Mesodermal cell (in vitro differentiated cells): ENCODE measurements around the gene CYB5R3. TPM values are rescaled to one million over a fixed set of nuclear protein-coding genes. Genes with fewer than 3 reads are reported as not detected.

Experiments
- H3K27ac ChIP-seq: 2 replicates; pipeline ENCODE4 v1.7.0; 2013; ENCODE audit warnings: mild to moderate bottlenecking, low read depth, low read length, moderate library complexity; ENCODE audit not compliant: severe bottlenecking
- H3K36me3 ChIP-seq: 2 replicates; pipeline ENCODE4 v1.7.1; 2013; ENCODE audit warnings: mild to moderate bottlenecking, low read length, moderate library complexity; ENCODE audit not compliant: control insufficient read depth, insufficient read depth
- H3K4me1 ChIP-seq: one replicate; pipeline ENCODE4 v1.7.1; 2013; ENCODE audit warnings: mild to moderate bottlenecking, low read length; ENCODE audit not compliant: insufficient read depth, control insufficient read depth, poor library complexity, severe bottlenecking
- H3K4me3 ChIP-seq: 2 replicates; pipeline ENCODE4 v1.7.0; 2013; ENCODE audit warnings: low read length, control low read depth, mild to moderate bottlenecking; ENCODE audit not compliant: insufficient read depth, poor library complexity, severe bottlenecking; ENCODE audit errors: extremely low read depth
- H3K9me3 ChIP-seq: 2 replicates; pipeline ENCODE4 v1.7.1; 2013; ENCODE audit warnings: mild to moderate bottlenecking, low read length, moderate library complexity; ENCODE audit not compliant: control insufficient read depth
- WGBS, 2 experiments: methylation state at CpG; one replicate each; pipeline ENCODE4 v1.1.5; 2013; ENCODE audit warnings: missing lambda C conversion rate in 2 of 2; ENCODE audit not compliant: insufficient coverage in 2 of 2; 5-methylcytosine and 5-hydroxymethylcytosine counted together
- polyA plus RNA-seq, 2 experiments: library from polyadenylated mRNA; stranded (reverse); fragments of 50-300 nt; gene quantifications; one replicate each; pipeline ENCODE4 v1.2.3, GENCODE V29; 2013

CYB5R3 gene
- polyA plus RNA-seq (2013, experiment 1 of 2) = 168 TPM
- polyA plus RNA-seq (2013, experiment 2 of 2) = 146 TPM

DNA sequence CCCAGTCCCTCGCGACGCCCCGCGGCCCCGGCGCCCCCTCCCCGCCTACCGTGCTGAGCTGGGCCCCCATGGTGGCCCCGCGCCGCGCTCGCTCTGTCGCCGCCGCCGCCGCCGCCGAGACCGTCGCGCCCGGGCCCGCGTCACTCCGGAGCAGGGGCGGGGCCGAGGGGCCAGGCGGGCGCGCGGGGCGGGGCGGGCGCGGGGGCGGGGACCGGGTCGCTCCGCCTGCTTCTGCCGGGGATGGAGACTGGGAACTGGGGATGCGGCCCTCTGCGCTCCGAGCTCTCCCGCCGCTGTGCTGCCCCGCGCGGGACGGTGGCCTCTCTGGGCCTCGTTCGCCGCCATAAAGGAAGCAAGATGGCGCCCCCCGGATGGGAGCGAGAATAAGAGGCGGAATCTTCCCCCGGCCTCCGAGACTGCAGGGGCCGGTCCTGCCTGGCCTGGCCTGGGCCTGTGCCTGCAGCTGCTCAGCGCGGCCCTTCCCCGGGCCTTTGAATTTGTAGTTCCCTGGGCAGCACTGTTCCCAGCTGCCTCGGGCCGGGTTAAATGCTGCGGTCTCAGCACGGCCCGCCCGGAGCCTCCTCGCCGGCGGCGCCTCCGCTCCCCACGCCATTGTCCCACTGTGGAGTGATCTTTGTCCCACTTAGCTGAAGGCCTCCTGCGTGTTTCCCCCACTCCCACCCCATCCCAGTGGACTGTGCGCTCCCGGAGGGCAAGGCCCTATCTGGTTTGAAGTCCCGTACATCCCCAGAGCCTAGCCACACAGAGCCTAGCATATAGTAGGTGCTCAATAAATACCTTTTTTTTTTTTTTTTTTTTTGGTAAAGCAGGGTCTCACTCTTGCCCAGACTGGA is at the start of gene CYB5R3:
Gene CYB5R3, minus strand, starts transcription at position 147 of the 854 bp plus-strand sequence. Its CDS starts 77 bp downstream, at position 70.
- Histone ChIP-seq H3K36me3 (no peaks in the 10 kb centered on the region), H3K4me3 (peak within 1 kb of the TSS; percentile 74), H3K27ac (peak within 1 kb of the TSS; percentile 85), H3K4me1 (peaks cover 36% of the 10 kb centered on the region), H3K9me3 (no peaks in the 10 kb centered on the region)
- 11 to 18% methylated on average over 32 to 44 of the region's 81 CpGs for WGBS, 2 experiments

DNA sequence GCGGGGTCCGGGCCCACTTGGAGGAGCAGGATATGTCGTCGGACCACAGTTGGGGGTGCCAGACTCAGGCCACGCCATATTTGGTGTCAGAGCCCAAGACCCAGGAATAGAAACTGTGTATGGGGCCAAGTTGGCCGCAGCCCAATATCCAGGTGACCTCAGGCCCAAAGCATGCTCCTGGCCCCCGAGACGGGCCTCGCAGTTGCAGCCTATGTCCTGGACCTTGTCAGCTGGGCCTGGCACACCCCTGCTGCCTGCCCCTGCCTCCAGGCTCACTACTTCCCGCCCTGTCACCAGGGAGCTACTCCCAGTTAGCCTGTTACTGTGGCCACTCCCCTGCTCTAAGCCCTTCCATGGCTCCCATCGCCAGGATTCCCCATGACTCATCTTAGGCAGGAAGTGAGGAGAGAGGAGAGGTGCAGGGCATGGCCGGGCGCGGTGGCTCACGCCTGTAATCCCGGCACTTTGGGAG is 48.4 kb upstream of the CYB5R3 start:
- no peak overlapping the region for H3K4me3 ChIP-seq
- H3K9me3 ChIP-seq = no peaks in the 10 kb centered on the region
- no peak overlapping the region for H3K27ac ChIP-seq
- peaks cover 12% of the 10 kb centered on the region for H3K4me1 ChIP-seq
- H3K36me3 ChIP-seq = no peaks in the 10 kb centered on the region
- WGBS, 2 experiments = 87 to 89% methylated on average over 10 to 11 of the region's 16 CpGs

DNA sequence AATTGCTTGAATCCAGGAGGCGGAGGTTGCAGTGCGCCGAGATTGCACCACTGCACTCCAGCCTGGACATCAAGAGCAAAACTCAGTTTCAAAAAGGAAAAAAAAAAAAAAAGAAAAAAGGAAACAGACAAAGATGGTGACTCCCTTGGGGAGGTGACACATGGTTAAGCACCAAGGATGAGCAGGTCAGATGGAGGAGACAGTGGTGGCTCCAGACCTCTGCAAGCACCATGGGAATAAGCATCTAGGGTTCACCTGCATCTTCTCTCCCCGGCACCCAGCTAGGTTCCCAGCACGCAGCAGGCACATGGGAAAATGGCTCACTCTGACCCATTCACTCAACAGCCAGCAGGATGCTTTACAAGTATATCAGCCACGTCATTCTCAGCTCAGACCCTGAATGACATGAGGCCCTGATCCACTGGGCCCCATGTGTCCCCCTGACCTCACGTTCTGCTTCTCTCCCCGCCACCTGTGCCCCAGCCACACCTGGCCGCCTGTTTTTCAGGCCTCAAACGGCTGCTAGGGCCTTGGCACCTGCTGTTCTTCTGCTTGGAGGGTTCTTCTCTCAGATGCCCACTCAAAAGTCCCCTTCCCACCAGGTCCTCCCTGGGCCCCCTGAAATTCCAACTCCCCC is 47.3 kb upstream of the CYB5R3 start:
- no peaks in the 10 kb centered on the region for H3K36me3 ChIP-seq
- 89 to 90% methylated on average over 7 to 10 of the region's 10 CpGs for WGBS, 2 experiments
- H3K9me3 ChIP-seq = no peaks in the 10 kb centered on the region
- no peak overlapping the region for H3K27ac ChIP-seq
- H3K4me1 ChIP-seq = peaks cover 12% of the 10 kb centered on the region
- H3K4me3 ChIP-seq = no peak overlapping the region

DNA sequence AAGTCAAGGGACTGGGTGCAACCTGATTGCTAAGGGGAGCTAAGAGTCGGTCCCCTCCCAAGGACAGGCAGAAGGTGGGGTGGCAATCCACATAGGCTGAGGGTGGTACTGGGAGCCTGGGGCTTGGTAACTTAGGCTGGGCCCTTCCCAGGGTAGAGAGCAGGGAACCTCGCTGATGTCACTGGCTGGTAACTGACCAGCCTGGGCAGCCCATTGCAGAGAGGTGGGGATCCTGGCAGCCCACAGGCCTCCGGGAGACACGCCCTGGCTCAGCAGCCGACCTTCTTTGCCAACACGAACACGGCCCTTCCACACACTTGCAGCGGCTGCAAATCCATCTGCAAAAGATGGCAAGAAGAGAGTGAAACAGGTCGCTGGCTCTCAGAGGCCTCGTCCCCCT is 46.1 kb upstream of the CYB5R3 start:
- H3K9me3 ChIP-seq = no peaks in the 10 kb centered on the region
- no peaks in the 10 kb centered on the region for H3K36me3 ChIP-seq
- no peak overlapping the region for H3K27ac ChIP-seq
- WGBS, 2 experiments = 97 to 98% methylated on average over 10 of the region's 10 CpGs
- H3K4me3 ChIP-seq = no peak overlapping the region
- H3K4me1 ChIP-seq = peaks cover 12% of the 10 kb centered on the region

DNA sequence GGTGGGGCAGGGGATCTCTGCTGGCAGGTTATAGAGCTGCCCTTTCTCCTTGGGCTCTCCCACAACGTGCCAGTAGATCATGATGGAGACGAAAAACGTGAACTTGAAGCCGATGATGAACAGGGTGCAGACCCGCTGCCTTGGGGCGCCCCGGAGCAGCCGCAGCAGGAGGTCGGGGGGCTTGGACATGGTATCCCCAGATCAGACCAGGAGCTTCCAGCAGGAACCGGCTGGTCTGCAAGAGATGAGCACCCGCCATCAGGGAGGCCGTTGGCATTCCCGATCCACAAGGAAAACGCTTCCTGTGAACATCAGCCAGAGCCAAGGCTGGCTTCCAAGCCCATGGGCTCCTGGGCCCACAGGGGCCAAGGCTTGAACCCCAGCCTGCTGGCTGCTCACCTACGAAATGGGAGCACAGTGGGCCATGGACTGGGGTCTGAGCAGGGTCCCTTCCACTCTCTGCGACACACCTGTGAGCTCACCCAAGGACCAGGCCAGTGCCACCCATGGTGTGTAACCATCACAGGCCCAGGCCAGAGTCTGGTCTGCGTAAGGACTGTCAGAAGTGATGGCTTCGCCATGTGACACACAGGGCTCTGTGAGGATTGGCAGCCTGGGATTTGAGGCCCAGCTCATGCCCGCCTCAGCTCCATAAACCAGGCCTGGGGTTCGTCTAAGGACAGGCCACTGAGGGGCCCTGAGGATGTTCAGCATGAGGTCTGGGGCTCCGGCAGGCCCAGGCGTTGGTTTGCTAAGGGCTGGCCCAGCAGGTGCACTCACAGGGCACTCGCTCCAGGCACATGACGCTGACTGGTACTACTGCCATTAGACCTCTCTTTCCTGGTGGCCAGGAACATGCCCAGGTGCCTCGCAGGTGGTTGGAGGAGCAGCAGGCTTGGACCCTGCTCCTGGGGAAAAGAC is 44.8 kb upstream of the CYB5R3 start:
- no peak overlapping the region for H3K4me3 ChIP-seq
- no peaks in the 10 kb centered on the region for H3K9me3 ChIP-seq
- peaks cover 12% of the 10 kb centered on the region for H3K4me1 ChIP-seq
- no peak overlapping the region for H3K27ac ChIP-seq
- no peaks in the 10 kb centered on the region for H3K36me3 ChIP-seq
- WGBS, 2 experiments = 91 to 92% methylated on average over 23 to 25 of the region's 25 CpGs

DNA sequence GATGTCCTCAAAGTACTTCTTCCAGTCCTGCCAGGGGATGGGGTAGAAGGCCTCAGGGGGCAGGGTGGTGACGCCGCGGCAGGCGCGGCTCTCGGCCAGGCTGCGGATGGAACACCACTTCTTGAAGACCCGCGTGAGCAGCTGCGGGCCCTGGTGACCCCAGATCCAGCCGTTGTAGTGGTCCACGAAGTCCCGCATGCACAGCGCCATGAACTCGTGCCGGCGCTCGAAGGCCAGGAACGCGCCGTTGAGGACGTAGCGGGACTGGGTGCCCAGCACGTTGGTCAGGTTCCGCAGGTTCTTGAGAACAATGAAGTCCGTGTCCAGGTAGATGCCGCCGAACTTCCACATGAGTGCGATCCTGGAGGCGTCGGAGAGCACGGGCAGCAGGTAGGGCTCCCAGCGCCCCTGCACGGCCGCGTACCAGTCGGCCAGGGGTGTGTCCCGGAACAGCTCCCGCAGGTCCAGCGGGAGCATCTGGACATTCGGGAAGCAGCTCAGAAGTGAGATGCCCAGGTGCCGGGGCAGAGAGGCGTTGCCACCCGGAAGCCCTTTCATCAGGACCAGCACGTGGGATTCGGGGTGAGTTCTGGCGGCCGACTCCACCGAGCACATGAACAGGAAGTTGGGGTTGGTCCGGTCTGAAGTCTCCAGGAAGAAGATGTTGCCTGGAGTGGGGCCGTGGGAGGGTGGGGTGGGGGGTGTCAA is 44.0 kb upstream of the CYB5R3 start:
- Histone ChIP-seq H3K27ac (no peak overlapping the region), H3K4me3 (no peak overlapping the region), H3K4me1 (peaks cover 12% of the 10 kb centered on the region), H3K9me3 (no peaks in the 10 kb centered on the region), H3K36me3 (no peaks in the 10 kb centered on the region)
- WGBS, 2 experiments = 94 to 97% methylated on average over 45 to 50 of the region's 51 CpGs

DNA sequence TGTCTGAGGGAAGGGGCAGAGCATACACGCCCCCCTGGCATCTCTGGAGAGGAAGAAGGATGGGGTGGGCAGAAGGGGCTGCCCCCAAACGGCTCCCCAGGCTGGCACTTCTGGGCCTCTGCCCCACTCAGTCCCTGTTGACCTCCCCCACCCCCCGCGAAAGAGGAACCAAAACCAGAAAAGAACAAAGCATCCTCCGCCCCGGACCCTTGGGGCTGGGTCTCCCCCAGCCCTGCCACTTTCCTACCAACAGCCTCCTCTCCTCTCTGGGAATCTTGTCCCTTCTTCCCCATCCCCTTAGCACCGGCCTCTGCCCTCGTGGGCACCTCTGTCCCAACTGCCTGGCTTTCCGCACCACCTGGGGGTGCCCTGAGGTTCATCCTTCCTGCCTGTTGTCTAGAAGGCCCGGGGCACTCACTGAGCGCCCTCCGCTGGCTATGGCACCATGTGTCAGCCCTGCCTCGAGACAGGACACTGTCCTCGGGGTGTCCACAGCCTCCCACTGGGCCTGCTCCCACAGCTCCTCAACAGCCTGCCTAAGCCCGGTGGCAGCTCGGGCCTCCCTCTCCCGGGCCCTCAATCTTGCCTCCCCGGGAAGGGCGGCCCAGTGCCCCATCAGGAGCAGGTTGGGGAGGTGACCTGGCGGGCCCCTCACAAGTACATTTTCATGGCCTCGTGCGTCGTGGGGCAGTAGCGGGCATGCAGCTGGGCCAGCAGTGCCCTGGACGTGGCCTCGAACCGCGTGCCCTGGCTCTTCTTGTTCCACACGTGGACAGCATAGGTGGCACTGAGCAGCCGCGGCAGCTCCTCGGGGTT is 43.3 kb upstream of the CYB5R3 start:
- no peaks in the 10 kb centered on the region for H3K36me3 ChIP-seq
- WGBS, 2 experiments = 92 to 94% methylated on average over 24 to 26 of the region's 32 CpGs
- no peaks in the 10 kb centered on the region for H3K9me3 ChIP-seq
- peaks cover 7% of the 10 kb centered on the region for H3K4me1 ChIP-seq
- H3K4me3 ChIP-seq = no peak overlapping the region
- no peak overlapping the region for H3K27ac ChIP-seq

DNA sequence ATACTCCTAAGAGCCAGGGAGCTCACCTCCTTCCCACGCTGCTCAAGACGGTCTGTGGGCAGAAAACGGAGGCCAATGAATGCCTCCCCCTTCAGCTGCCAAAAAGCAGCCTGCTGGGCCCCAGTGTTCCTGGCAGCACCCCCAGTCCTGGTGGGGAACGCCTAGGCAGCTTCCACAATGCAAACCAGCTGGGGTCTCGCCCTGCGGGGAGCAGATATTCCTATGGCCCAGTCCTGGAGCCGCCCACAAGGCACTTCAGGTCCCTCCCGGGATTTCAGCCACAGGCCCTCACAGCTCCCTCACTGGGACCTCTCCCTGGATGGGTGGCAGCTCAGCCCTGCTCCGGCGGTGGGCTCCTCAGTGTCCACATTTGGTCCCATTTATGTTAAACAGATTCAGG is 42.2 kb upstream of the CYB5R3 start:
- no peak overlapping the region for H3K27ac ChIP-seq
- peaks cover 4% of the 10 kb centered on the region for H3K4me1 ChIP-seq
- H3K4me3 ChIP-seq = no peak overlapping the region
- 92 to 94% methylated on average over 7 to 10 of the region's 10 CpGs for WGBS, 2 experiments
- H3K9me3 ChIP-seq = no peaks in the 10 kb centered on the region
- no peaks in the 10 kb centered on the region for H3K36me3 ChIP-seq

DNA sequence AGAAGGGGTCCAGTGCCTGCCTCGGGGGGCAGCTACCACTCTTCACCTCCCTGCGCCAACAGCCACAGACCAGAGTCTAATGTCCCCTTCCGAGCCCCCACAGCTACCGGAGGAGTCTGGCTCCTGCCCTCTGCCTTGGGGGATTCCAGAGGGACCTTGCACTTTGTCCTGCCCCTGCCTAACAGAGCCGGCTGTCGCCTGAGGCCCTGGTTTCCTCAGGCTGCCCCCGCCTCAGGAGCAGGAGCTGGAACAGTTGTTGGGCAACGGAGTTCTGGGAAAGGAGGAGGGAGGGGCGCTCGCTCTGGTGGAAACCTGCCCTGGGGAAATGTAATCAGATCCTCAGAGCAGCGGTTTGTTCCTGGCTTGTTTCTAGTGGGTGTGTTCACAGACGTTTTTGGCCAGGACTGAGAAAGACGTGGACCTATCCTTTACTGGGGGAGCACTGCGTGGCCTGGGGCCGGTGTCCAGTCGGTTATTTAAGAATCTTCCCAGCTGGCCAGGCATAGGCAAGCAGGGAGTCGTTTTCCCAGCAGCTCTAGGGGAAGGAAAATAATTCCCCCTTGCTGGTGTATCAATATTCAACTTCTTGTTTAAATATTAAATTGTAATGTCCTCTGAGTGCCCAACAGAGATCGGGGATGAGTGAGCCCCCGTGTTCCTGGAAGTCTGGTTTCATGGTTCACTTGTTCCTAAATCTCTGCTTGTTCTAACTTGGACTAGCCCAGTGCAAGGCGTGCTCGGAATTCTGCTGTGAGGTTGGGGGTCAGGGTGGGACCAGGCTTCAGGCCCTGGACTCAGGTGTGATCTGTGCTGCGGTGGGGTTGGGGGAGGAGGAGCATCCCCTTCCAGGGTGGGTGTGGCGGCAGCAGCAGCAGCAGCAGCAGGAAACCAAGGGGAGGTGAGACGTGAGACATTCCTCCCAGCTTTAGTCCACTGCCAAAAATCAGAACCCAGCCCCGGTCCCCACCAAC is 39.3 kb upstream of the CYB5R3 start:
- 42 to 51% methylated on average over 16 to 17 of the region's 25 CpGs for WGBS, 2 experiments
- Histone ChIP-seq H3K9me3 (no peaks in the 10 kb centered on the region), H3K4me3 (no peak overlapping the region), H3K4me1 (peaks cover 4% of the 10 kb centered on the region), H3K27ac (no peak overlapping the region), H3K36me3 (no peaks in the 10 kb centered on the region)
